Measurements from ENCODE around the gene TCEA2.

TCEA2 gene

DNA sequence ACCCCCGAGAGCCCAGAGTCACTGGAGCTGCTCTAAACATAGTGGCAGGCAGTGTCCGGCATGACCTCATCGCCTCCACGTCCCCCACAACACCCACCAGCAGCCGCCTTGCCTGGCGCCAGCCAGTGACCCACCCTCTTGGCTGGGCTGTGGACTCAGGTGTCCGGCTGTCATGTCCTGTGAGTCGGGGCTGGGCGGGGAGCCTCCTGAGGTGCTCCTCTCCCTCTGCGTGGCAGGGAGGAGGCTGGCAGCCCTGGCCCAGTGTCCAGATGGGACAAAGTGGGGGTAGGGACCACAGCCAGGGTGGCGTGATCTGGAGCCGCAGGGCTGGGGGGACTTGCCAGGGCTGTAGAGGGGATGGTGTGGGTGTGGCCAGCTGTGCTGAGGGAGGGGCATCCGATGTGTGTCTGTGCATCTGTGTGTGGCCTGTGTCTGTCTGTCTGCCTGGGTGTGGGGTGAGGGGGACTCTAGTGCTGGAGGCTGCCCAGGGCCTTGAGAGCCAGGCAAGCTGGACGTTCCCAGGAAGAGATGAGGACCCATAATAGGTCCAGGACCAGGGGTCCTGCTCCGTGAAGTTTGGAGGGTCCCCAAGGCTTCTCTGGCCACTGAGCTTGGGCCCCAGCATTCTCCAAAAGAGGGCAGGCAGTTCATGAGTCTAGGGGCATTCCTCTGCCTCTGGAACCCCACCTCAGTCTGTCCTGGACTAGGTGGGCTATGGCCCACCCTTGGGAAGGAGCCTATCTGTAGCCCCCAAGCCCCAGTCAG is 11.3 kb upstream of the TCEA2 start:
- no peak for DNase-seq (ENCODE audit: extremely low read depth, low read depth)
- TF ChIP-seq, protein P1, sequence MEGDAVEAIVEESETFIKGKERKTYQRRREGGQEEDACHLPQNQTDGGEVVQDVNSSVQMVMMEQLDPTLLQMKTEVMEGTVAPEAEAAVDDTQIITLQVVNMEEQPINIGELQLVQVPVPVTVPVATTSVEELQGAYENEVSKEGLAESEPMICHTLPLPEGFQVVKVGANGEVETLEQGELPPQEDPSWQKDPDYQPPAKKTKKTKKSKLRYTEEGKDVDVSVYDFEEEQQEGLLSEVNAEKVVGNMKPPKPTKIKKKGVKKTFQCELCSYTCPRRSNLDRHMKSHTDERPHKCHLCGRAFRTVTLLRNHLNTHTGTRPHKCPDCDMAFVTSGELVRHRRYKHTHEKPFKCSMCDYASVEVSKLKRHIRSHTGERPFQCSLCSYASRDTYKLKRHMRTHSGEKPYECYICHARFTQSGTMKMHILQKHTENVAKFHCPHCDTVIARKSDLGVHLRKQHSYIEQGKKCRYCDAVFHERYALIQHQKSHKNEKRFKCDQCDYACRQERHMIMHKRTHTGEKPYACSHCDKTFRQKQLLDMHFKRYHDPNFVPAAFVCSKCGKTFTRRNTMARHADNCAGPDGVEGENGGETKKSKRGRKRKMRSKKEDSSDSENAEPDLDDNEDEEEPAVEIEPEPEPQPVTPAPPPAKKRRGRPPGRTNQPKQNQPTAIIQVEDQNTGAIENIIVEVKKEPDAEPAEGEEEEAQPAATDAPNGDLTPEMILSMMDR (IDR thresholded peaks at IDR 0.05; ENCODE audit: low read depth, low read length): no peak

DNA sequence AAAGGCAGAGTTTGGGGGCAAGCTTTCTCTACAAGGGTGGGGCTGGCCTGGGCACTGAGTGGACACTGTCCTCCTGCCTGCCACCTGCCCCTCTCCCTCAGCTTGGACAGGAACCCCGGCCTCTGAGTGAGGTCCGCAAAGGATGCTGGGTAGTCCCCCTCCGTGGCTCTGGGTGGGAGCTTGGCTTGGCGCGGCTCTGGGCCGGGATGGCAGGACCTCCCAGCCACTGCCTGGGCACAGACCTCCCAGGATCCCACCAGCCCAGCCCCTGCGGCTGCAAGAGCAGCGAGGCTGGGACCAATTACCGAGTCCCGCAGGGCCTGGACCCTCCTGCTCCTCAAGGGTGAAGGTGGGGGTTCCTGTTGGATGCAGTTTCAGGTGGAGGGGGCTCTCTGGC is 10.7 kb upstream of the TCEA2 start:
- TF ChIP-seq, protein P1 (IDR thresholded peaks at IDR 0.05; ENCODE audit: low read depth, low read length): no peak
- DNase-seq (ENCODE audit: extremely low read depth, low read depth): no peak

DNA sequence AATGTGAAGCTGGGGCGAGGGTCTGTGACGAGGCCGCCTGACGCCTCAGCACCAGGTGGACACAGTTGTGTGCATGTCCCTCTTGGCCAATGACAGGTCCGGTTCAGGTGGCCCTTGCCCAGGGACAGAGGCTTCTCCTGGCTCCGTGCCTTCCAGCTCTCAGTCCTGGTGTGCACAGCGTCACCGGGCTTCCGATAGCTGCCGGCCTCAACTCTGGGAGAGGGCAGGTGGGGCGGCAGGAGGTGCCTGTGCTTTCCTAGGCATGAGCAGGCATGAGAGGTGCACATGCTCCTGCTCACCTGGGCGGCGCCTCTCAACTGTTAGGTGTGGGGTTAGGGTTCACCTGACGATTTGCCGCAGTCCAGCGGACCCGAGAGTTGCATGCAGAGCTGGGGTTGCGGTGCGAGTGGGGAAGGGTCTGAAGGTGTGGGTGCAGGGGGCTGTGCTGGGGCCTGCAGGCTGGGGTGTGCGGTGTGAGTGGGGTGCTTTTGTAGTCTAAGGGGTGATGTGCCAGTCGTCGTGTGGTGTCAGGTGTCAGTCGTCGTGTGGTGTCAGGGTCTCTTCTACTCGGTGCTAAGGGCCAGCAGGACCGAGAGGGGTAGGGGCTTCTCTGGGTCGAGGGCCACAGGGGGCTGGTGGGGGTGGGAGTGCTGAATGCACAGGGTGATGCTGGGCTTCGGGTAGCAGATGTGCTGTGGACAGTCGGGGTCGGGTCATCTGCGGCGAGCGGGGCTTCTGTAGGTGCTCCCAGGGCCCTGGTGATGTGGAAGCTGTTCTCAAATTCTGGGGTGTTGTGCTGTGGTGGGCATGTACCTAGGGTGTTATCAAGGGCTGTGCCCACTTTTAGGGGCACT is 9.8 kb upstream of the TCEA2 start:
- DNase-seq (ENCODE audit: extremely low read depth, low read depth): no peak
- TF ChIP-seq, protein P1 (IDR thresholded peaks at IDR 0.05; ENCODE audit: low read depth, low read length): no peak

DNA sequence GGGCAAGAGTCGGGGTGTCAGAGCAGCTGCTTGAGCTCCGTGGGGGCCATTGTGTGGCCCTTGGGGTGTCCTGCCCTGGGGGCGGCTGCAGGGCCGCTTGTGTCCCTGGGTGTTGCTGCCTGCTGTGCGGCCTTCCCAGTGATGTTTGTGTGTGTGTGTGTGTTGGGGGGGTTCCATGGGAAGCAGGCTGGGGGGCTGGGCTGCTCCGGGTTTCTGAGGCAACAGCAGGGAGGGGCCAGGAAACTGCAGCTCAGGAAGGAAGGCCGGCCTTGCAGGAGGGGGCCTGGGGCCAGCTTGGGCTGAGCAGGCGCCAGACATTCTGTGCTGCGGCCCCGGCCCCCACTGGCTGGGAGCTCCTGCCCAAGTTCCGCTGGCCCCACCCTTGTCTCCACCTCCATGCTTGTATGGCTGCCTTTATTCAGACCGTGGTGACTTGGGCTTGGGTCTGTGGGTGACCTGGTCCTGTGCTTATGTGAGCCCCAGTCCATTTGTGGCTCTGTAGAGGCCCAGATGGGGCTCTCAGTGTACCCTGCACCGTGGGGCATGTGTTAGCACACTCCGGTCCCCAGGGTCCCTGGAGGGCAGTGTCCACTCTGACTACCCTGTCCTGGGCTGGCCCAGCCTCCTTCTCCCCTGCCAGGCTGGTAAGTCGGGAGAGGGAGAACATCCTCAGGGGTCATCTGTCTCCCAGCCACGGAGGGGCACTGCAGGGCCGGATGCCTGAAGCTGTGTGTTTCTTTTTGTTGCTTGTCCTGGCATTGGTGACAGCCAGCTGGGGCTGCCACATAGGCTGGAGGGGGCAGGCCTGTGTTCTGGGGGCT is 8.9 kb upstream of the TCEA2 start:
- DNase-seq (ENCODE audit: extremely low read depth, low read depth): no peak
- TF ChIP-seq, protein P1 (IDR thresholded peaks at IDR 0.05; ENCODE audit: low read depth, low read length): no peak

DNA sequence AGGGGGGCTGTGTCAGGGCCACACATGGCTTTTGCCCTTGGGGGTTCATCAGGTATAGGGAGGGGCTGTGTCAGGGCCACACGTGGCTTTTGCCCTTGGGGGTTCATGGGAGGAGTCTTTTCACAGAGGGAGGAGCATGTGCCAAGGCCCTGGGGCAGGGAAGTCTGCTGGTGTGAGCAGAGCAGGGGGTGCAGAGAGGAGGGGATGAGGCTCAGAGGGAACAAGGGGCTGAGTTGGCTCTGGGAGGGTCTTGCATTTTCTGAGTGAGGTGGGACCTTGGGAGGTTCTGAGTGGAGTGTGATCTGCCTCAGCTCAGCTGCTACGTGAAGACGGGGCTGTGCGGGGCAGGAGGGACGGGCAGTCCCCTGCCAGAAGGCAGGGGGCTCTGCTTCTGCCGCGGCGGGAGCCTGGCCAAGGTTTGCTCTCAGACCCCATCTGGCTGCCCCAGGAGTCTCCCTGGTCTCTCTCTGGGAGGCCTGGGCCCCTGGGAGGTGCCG is 7.6 kb upstream of the TCEA2 start:
- no peak for DNase-seq (ENCODE audit: extremely low read depth, low read depth)
- TF ChIP-seq, protein P1 (IDR thresholded peaks at IDR 0.05; ENCODE audit: low read depth, low read length): no peak

DNA sequence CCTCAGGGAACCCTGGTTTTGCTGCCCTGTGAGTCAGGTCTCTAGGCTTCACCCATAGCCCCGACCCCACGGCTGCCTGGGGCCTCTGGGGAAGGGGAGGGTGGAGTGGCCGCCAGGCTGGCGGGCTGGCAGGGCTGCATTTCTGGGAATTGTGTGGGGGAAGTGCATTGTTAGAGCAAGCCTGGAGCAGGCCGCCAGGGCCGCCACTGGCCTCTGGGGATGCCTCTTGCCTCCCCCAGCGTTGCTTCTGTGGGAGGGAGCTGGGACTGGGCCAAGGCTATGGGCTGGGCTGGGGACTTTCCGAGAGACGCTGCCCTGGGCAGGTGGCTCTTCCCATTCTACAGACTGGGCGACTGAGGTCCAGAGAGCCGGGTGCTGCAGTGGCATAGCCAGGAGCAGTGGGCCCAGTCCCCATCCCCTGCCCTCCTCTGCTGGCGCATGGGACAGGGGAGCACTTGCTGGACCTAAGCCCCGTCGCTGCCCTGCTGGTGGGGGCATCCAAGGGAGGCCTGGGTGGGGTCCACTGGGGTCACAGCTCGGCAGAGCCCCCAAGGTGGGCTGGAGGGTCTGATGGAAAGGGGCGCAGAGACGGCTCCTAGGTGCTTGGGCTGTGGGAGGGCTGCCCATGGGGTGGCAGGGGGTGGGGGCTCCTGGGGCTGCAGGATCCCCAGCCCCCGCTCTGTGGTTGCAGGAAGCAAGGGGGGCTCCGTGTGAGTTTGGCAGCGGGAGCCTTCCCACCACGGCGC is 6.9 kb upstream of the TCEA2 start:
- no peak for DNase-seq (ENCODE audit: extremely low read depth, low read depth)
- TF ChIP-seq, protein P1 (IDR thresholded peaks at IDR 0.05; ENCODE audit: low read depth, low read length): no peak
